ENCODE results near the gene RAB10.
"Not testable (repeated sequence)": the region's sequence is repeated elsewhere in the genome, so short reads cannot be mapped to it uniquely, and the experiment has no call there.

RAB10 gene

GRCh38 chr2:26078939-26079338, 45.1 kb downstream of the RAB10 start:
- Histone ChIP-seq H3K36me3 (ENCODE audit: control insufficient read depth in 1 of 2, insufficient read depth in 2 of 2, low read length in 2 of 2) (no peaks in the 10 kb centered on the region), H3K4me1 (ENCODE audit: control insufficient read depth in 1 of 2, insufficient read depth in 2 of 2, low read length in 2 of 2) (peaks cover 0 to 8% of the 10 kb centered on the region in 2 donors), H3K27ac (ENCODE audit: low read length) (no peak overlapping the region), H3K9me3 (ENCODE audit: control insufficient read depth in 1 of 2, low read length in 2 of 2) (peaks cover 0 to 3% of the 10 kb centered on the region in 2 donors), H3K4me3 (ENCODE audit: low read depth in 1 of 2, low read length in 2 of 2) (no peak overlapping the region), H3K27me3 (ENCODE audit: low read depth, low read length) (no peaks in the 10 kb centered on the region)

GRCh38 chr2:26080356-26080755, 46.5 kb downstream of the RAB10 start:
- no peaks in the 10 kb centered on the region for H3K36me3 ChIP-seq (ENCODE audit: control insufficient read depth in 1 of 2, insufficient read depth in 2 of 2, low read length in 2 of 2)
- H3K9me3 ChIP-seq (ENCODE audit: control insufficient read depth in 1 of 2, low read length in 2 of 2), result peaks cover 0 to 3% of the 10 kb centered on the region in 2 donors
- no peak overlapping the region for H3K4me3 ChIP-seq (ENCODE audit: low read depth in 1 of 2, low read length in 2 of 2)
- no peaks in the 10 kb centered on the region for H3K27me3 ChIP-seq (ENCODE audit: low read depth, low read length)
- H3K27ac ChIP-seq (ENCODE audit: low read length), result no peak overlapping the region
- H3K4me1 ChIP-seq (ENCODE audit: control insufficient read depth in 1 of 2, insufficient read depth in 2 of 2, low read length in 2 of 2), result peaks cover 0 to 8% of the 10 kb centered on the region in 2 donors

- H3K36me3 ChIP-seq (ENCODE audit: control insufficient read depth in 1 of 2, insufficient read depth in 2 of 2, low read length in 2 of 2); H3K4me3 ChIP-seq (ENCODE audit: low read depth in 1 of 2, low read length in 2 of 2); H3K4me1 ChIP-seq (ENCODE audit: control insufficient read depth in 1 of 2, insufficient read depth in 2 of 2, low read length in 2 of 2); H3K9me3 ChIP-seq (ENCODE audit: control insufficient read depth in 1 of 2, low read length in 2 of 2); H3K27ac ChIP-seq (ENCODE audit: low read length); H3K27me3 ChIP-seq (ENCODE audit: low read depth, low read length): not testable (repeated sequence)
Observed at GRCh38 chr2:26080925-26081324, 47.0 kb downstream of the RAB10 start.

- Histone ChIP-seq H3K27ac (ENCODE audit: low read length) (no peak overlapping the region), H3K9me3 (ENCODE audit: control insufficient read depth in 1 of 2, low read length in 2 of 2) (peaks cover 0 to 3% of the 10 kb centered on the region in 2 donors), H3K4me3 (ENCODE audit: low read depth in 1 of 2, low read length in 2 of 2) (no peak overlapping the region), H3K27me3 (ENCODE audit: low read depth, low read length) (no peaks in the 10 kb centered on the region), H3K36me3 (ENCODE audit: control insufficient read depth in 1 of 2, insufficient read depth in 2 of 2, low read length in 2 of 2) (no peaks in the 10 kb centered on the region), H3K4me1 (ENCODE audit: control insufficient read depth in 1 of 2, insufficient read depth in 2 of 2, low read length in 2 of 2) (peaks cover 0 to 8% of the 10 kb centered on the region in 2 donors)
Observed at GRCh38 chr2:26081556-26081955, 47.7 kb downstream of the RAB10 start.

- H3K27me3 ChIP-seq (ENCODE audit: low read depth, low read length), result no peaks in the 10 kb centered on the region
- no peaks in the 10 kb centered on the region for H3K36me3 ChIP-seq (ENCODE audit: control insufficient read depth in 1 of 2, insufficient read depth in 2 of 2, low read length in 2 of 2)
- peaks cover 0 to 25% of the 10 kb centered on the region in 2 donors for H3K4me1 ChIP-seq (ENCODE audit: control insufficient read depth in 1 of 2, insufficient read depth in 2 of 2, low read length in 2 of 2)
- H3K9me3 ChIP-seq (ENCODE audit: control insufficient read depth in 1 of 2, low read length in 2 of 2), result peaks cover 0 to 3% of the 10 kb centered on the region in 2 donors
- no peak overlapping the region for H3K4me3 ChIP-seq (ENCODE audit: low read depth in 1 of 2, low read length in 2 of 2)
- H3K27ac ChIP-seq (ENCODE audit: low read length), result no peak overlapping the region
Observed at GRCh38 chr2:26086155-26086637, 52.3 kb downstream of the RAB10 start.

GRCh38 chr2:26086779-26087178, 52.9 kb downstream of the RAB10 start:
- H3K27ac ChIP-seq (ENCODE audit: low read length), result no peak overlapping the region
- no peak overlapping the region for H3K4me3 ChIP-seq (ENCODE audit: low read depth in 1 of 2, low read length in 2 of 2)
- no peaks in the 10 kb centered on the region for H3K36me3 ChIP-seq (ENCODE audit: control insufficient read depth in 1 of 2, insufficient read depth in 2 of 2, low read length in 2 of 2)
- H3K4me1 ChIP-seq (ENCODE audit: control insufficient read depth in 1 of 2, insufficient read depth in 2 of 2, low read length in 2 of 2), result peaks cover 0 to 25% of the 10 kb centered on the region in 2 donors
- H3K27me3 ChIP-seq (ENCODE audit: low read depth, low read length), result no peaks in the 10 kb centered on the region
- H3K9me3 ChIP-seq (ENCODE audit: control insufficient read depth in 1 of 2, low read length in 2 of 2), result peaks cover 0 to 3% of the 10 kb centered on the region in 2 donors

GRCh38 chr2:26088038-26088643, 54.3 kb downstream of the RAB10 start:
- no peaks in the 10 kb centered on the region for H3K36me3 ChIP-seq (ENCODE audit: control insufficient read depth in 1 of 2, insufficient read depth in 2 of 2, low read length in 2 of 2)
- H3K27me3 ChIP-seq (ENCODE audit: low read depth, low read length), result no peaks in the 10 kb centered on the region
- no peak overlapping the region for H3K27ac ChIP-seq (ENCODE audit: low read length)
- no peaks in the 10 kb centered on the region for H3K9me3 ChIP-seq (ENCODE audit: control insufficient read depth in 1 of 2, low read length in 2 of 2)
- no peak overlapping the region for H3K4me3 ChIP-seq (ENCODE audit: low read depth in 1 of 2, low read length in 2 of 2)
- peaks cover 0 to 25% of the 10 kb centered on the region in 2 donors for H3K4me1 ChIP-seq (ENCODE audit: control insufficient read depth in 1 of 2, insufficient read depth in 2 of 2, low read length in 2 of 2)

GRCh38 chr2:26088931-26089330, 55.0 kb downstream of the RAB10 start:
- not testable (repeated sequence) for H3K27ac ChIP-seq (ENCODE audit: low read length)

GRCh38 chr2:26089337-26089736, 55.5 kb downstream of the RAB10 start:
- Histone ChIP-seq H3K9me3 (ENCODE audit: control insufficient read depth in 1 of 2, low read length in 2 of 2) (no peaks in the 10 kb centered on the region), H3K4me1 (ENCODE audit: control insufficient read depth in 1 of 2, insufficient read depth in 2 of 2, low read length in 2 of 2) (peaks cover 0 to 21% of the 10 kb centered on the region in 2 donors), H3K36me3 (ENCODE audit: control insufficient read depth in 1 of 2, insufficient read depth in 2 of 2, low read length in 2 of 2) (no peaks in the 10 kb centered on the region), H3K27ac (ENCODE audit: low read length) (no peak overlapping the region), H3K4me3 (ENCODE audit: low read depth in 1 of 2, low read length in 2 of 2) (no peak overlapping the region), H3K27me3 (ENCODE audit: low read depth, low read length) (no peaks in the 10 kb centered on the region)

More at GRCh38 chr2:26088931-26089330, 55.0 kb downstream of the RAB10 start:
- H3K27me3 ChIP-seq (ENCODE audit: low read depth, low read length); H3K36me3 ChIP-seq (ENCODE audit: control insufficient read depth in 1 of 2, insufficient read depth in 2 of 2, low read length in 2 of 2); H3K9me3 ChIP-seq (ENCODE audit: control insufficient read depth in 1 of 2, low read length in 2 of 2); H3K4me3 ChIP-seq (ENCODE audit: low read depth in 1 of 2, low read length in 2 of 2): not testable (repeated sequence)
- H3K4me1 ChIP-seq (ENCODE audit: control insufficient read depth in 1 of 2, insufficient read depth in 2 of 2, low read length in 2 of 2), result peaks cover 0 to 21% of the 10 kb centered on the region in 2 donors

- H3K27me3 ChIP-seq (ENCODE audit: low read depth, low read length), result no peaks in the 10 kb centered on the region
- no peaks in the 10 kb centered on the region for H3K36me3 ChIP-seq (ENCODE audit: control insufficient read depth in 1 of 2, insufficient read depth in 2 of 2, low read length in 2 of 2)
- H3K4me1 ChIP-seq (ENCODE audit: control insufficient read depth in 1 of 2, insufficient read depth in 2 of 2, low read length in 2 of 2), result peaks cover 3 to 4% of the 10 kb centered on the region in 2 donors
- H3K9me3 ChIP-seq (ENCODE audit: control insufficient read depth in 1 of 2, low read length in 2 of 2), result no peaks in the 10 kb centered on the region
- no peak overlapping the region for H3K27ac ChIP-seq (ENCODE audit: low read length)
- no peak overlapping the region for H3K4me3 ChIP-seq (ENCODE audit: low read depth in 1 of 2, low read length in 2 of 2)
Observed at GRCh38 chr2:26095758-26096157, 61.9 kb downstream of the RAB10 start.

- peaks cover 3 to 4% of the 10 kb centered on the region in 2 donors for H3K4me1 ChIP-seq (ENCODE audit: control insufficient read depth in 1 of 2, insufficient read depth in 2 of 2, low read length in 2 of 2)
- H3K9me3 ChIP-seq (ENCODE audit: control insufficient read depth in 1 of 2, low read length in 2 of 2), result no peaks in the 10 kb centered on the region
- H3K36me3 ChIP-seq (ENCODE audit: control insufficient read depth in 1 of 2, insufficient read depth in 2 of 2, low read length in 2 of 2), result peaks cover 4 to 11% of the 10 kb centered on the region in 2 donors
- H3K27ac ChIP-seq (ENCODE audit: low read length), result no peak overlapping the region
- H3K4me3 ChIP-seq (ENCODE audit: low read depth in 1 of 2, low read length in 2 of 2), result no peak overlapping the region
- H3K27me3 ChIP-seq (ENCODE audit: low read depth, low read length), result no peaks in the 10 kb centered on the region
Observed at GRCh38 chr2:26099933-26100332, 66.0 kb downstream of the RAB10 start.

- Histone ChIP-seq H3K27ac (ENCODE audit: low read length) (no peak overlapping the region), H3K4me3 (ENCODE audit: low read depth in 1 of 2, low read length in 2 of 2) (no peak overlapping the region), H3K27me3 (ENCODE audit: low read depth, low read length) (no peaks in the 10 kb centered on the region), H3K4me1 (ENCODE audit: control insufficient read depth in 1 of 2, insufficient read depth in 2 of 2, low read length in 2 of 2) (peaks cover 3 to 4% of the 10 kb centered on the region in 2 donors), H3K36me3 (ENCODE audit: control insufficient read depth in 1 of 2, insufficient read depth in 2 of 2, low read length in 2 of 2) (peaks cover 4 to 15% of the 10 kb centered on the region in 2 donors), H3K9me3 (ENCODE audit: control insufficient read depth in 1 of 2, low read length in 2 of 2) (no peaks in the 10 kb centered on the region)
Observed at GRCh38 chr2:26100384-26100783, 66.5 kb downstream of the RAB10 start.

All from muscle layer of duodenum (tissue), 2 donors.